ENCODE results near the gene TP63. TPM values are rescaled to one million over a fixed set of nuclear protein-coding genes. Genes with fewer than 3 reads are reported as not detected.
A peak's percentile ranks its signal among the peaks of the same experiment; 100 is the strongest.

TP63 gene
- total RNA-seq, 1 donor from 2014 or later = 7.8 TPM

DNA sequence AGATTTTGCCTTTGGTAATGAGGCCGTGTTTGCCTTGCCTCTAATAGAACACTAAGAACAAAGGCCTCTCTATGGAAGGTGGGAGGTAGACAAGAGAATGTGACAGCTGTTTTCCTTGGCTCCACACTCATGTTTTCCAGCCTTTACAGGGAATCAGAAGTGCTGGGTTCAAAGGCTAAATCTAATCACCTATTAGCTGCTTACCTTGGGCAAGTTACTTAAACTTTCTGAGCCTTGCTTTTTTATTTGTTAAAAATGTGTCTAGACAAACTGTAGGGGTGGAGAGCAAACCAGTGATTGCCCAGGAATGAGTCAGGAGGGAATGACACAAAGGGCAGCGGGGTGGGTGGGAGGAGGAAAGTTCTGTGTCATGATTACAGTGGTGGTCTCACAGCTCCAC, 310.5 kb downstream of the TP63 start:
- no peaks in the 10 kb centered on the region for H3K27me3 ChIP-seq (ENCODE audit: control insufficient read depth in 3 of 3, insufficient read depth in 3 of 3, low read length in 3 of 3)
- H3K36me3 ChIP-seq (ENCODE audit: control insufficient read depth in 3 of 3, insufficient read depth in 3 of 3, low read length in 3 of 3) = no peaks in the 10 kb centered on the region
- no peak overlapping the region for H3K27ac ChIP-seq (ENCODE audit: low read depth, low read length)
- no peak overlapping the region for H3K4me3 ChIP-seq (ENCODE audit: low read length in 3 of 3)
- no peaks in the 10 kb centered on the region for H3K9me3 ChIP-seq (ENCODE audit: control insufficient read depth in 3 of 3, low read length in 3 of 3)
- H3K9ac ChIP-seq (ENCODE audit: low read depth in 1 of 3, low read length in 3 of 3) = no peak overlapping the region
- no peaks in the 10 kb centered on the region for H3K4me1 ChIP-seq (ENCODE audit: control insufficient read depth in 3 of 3, insufficient read depth in 3 of 3, low read length in 3 of 3)

DNA sequence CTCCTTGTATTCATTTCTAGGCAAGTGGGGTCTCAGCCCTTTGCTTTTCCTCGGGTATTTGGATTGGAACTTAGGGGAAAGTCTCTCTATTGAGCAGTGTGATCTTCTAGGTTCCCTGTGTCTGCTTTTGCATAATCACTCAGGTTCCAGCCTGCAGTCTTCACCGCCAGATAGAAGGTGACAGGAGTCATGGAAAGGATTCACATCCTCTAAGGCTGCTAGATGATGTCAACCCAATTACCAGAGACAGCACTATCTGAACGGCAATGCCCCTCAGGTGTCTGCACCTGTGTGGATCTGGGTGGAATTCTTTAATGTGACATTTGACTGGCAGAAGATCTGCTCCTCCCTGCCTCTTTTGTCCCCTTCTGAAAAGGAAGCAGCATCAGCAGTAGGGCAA, 311.8 kb downstream of the TP63 start:
- no peak overlapping the region for H3K9ac ChIP-seq (ENCODE audit: low read depth in 1 of 3, low read length in 3 of 3)
- H3K27me3 ChIP-seq (ENCODE audit: control insufficient read depth in 3 of 3, insufficient read depth in 3 of 3, low read length in 3 of 3) = no peaks in the 10 kb centered on the region
- H3K9me3 ChIP-seq (ENCODE audit: control insufficient read depth in 3 of 3, low read length in 3 of 3) = no peaks in the 10 kb centered on the region
- H3K4me1 ChIP-seq (ENCODE audit: control insufficient read depth in 3 of 3, insufficient read depth in 3 of 3, low read length in 3 of 3) = no peaks in the 10 kb centered on the region
- no peak overlapping the region for H3K4me3 ChIP-seq (ENCODE audit: low read length in 3 of 3)
- no peak overlapping the region for H3K27ac ChIP-seq (ENCODE audit: low read depth, low read length)
- H3K36me3 ChIP-seq (ENCODE audit: control insufficient read depth in 3 of 3, insufficient read depth in 3 of 3, low read length in 3 of 3) = no peaks in the 10 kb centered on the region

DNA sequence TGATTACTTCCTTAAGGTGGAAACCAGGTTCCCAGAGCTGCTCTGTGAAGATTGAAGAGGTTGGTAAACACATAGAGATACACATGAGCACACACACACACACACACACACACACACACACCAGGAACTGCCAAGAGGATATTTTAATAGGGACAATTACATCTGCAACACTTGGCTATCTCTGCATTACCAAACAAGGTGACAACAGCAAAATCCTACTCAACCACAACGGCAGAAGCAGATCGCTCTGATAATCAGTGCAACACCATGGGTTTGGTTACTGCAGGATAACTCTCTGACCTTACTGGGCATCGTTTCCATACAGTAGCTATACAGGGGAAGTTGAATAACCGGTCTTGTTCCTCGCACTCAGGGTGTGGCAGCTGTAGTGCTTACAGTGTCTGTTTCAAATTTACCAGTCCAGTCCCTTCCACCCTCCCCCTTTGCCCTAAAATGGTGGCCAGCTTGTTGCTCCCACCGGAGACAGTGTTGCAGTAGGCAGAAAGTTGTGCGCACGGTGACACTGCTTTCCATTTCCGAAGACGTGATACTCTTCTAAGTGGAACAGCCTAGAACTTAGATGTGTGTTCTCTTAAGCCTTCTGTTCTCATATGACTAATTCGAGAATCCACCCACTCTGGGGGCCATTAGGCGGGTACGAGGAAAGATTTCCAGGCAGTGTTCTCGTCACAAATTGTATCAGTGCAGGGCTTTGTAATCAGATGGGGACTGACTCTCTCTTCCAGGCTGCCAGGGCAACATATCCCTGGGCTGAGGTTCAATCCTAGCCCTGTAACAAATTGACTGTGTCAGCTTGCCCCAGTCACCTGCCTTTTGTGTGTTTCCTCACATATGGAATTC, 313.3 kb downstream of the TP63 start:
- H3K9ac ChIP-seq (ENCODE audit: low read depth in 1 of 3, low read length in 3 of 3) = no peak overlapping the region
- H3K36me3 ChIP-seq (ENCODE audit: control insufficient read depth in 3 of 3, insufficient read depth in 3 of 3, low read length in 3 of 3) = no peaks in the 10 kb centered on the region
- H3K27me3 ChIP-seq (ENCODE audit: control insufficient read depth in 3 of 3, insufficient read depth in 3 of 3, low read length in 3 of 3) = no peaks in the 10 kb centered on the region
- H3K27ac ChIP-seq (ENCODE audit: low read depth, low read length) = no peak overlapping the region
- no peaks in the 10 kb centered on the region for H3K4me1 ChIP-seq (ENCODE audit: control insufficient read depth in 3 of 3, insufficient read depth in 3 of 3, low read length in 3 of 3)
- H3K4me3 ChIP-seq (ENCODE audit: low read length in 3 of 3) = no peak overlapping the region
- no peaks in the 10 kb centered on the region for H3K9me3 ChIP-seq (ENCODE audit: control insufficient read depth in 3 of 3, low read length in 3 of 3)

DNA sequence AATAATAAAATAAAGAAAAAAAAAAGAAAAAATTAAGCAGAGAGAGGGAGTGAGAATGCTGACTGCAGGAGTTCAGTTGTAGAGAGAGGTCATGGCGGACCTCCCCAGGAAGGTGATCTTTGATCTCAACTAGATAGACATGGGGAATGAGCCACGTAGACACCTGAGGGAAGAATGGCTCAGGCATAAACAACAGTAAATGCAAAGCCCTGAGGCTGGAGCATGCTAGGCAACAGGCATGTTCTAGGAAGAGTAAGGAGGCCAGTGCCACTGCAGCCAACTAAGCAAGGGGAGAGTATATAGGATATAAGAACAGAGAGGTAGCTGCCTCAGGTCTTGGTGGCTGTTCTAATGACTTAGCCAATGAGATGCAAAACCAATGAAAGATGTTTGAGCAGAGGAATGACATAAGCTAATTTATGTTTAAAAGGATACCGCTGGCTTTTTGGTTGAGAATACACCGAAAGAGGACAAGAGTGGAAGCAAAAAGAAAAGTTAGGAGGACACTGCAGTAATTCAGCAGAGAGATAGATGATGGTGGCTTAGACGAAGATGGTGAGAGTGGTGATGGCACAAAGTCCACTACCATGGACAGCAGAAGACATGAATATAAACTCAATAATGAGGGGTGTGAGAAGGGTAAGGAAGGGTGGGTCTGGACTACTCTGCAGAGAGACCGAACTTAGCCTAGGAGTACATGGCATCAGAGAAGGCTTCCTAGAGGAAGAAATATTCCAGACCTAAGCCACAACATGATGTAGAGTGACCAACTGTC, 314.9 kb downstream of the TP63 start:
- H3K27ac ChIP-seq (ENCODE audit: low read depth, low read length) = no peak overlapping the region
- no peak overlapping the region for H3K4me3 ChIP-seq (ENCODE audit: low read length in 3 of 3)
- H3K9me3 ChIP-seq (ENCODE audit: control insufficient read depth in 3 of 3, low read length in 3 of 3) = no peaks in the 10 kb centered on the region
- no peaks in the 10 kb centered on the region for H3K27me3 ChIP-seq (ENCODE audit: control insufficient read depth in 3 of 3, insufficient read depth in 3 of 3, low read length in 3 of 3)
- no peaks in the 10 kb centered on the region for H3K4me1 ChIP-seq (ENCODE audit: control insufficient read depth in 3 of 3, insufficient read depth in 3 of 3, low read length in 3 of 3)
- H3K36me3 ChIP-seq (ENCODE audit: control insufficient read depth in 3 of 3, insufficient read depth in 3 of 3, low read length in 3 of 3) = no peaks in the 10 kb centered on the region
- H3K9ac ChIP-seq (ENCODE audit: low read depth in 1 of 3, low read length in 3 of 3) = no peak overlapping the region

Small RNA genes lying within 50 kb of the gene (small RNA-seq; reads per million reads assigned to genes)
- not detected for gene AC078809.1
- 1.8 reads per million, percentile 85 among the genes with 10 or more reads in this experiment for gene MIR944
